GM19035 (cell line): ENCODE data around the gene FBXO17.
A peak's percentile ranks its signal among the peaks of the same experiment; 100 is the strongest.
"Not testable (repeated sequence)": the region's sequence is repeated elsewhere in the genome, so short reads cannot be mapped to it uniquely, and the experiment has no call there.

ENCODE experiments used
- ATAC-seq: cut with Tn5 transposase; IDR thresholded peaks from one replicate; pipeline ENCODE4 v1.9.1; 2021; ENCODE audit not compliant: unreplicated experiment

Gene FBXO17

GRCh38 chr19:38980583-38981374 is 5.2 kb upstream of the FBXO17 start:
- ATAC-seq: no peak

DNA sequence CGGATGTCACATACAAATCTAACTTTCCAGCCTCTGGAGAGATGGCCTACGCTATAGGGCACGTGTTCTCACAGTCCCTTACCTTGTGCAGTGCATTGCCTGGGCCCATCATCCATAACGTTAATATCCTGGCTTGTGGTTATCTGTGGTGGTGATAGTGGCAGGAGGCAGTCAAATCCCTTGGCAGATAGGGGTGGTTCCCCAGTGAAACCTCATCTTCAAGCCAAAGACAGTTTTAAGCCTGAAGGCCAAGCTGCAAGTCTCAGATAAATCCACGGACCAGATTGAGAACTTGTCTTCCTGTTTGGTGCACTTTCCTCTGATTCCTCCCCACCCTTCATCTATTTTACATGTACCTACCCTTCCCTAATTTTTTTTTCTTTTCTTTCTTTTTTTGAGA is 4.3 kb upstream of the FBXO17 start:
- ATAC-seq: no peak

DNA sequence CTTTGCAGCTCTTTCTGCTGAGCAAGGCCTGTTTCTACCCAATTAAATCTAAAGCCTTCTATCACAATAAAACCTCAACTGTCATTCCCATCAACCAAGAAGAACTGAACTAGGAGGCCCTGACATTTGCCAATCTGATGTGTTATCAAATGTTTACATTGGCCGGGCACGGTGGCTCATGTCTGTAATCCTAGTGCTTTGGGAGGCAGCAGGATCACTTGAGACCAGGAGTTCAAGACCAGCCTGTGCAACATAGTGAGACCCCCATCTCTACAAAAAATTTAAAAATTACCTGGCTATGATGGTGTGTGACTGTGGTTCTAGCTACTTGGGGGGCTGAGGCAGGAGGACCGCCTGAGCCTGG is 2.8 kb upstream of the FBXO17 start:
- ATAC-seq: no peak

- peak; percentile 59 for ATAC-seq
Measured at GRCh38 chr19:38977445-38978325, 2.1 kb upstream of the FBXO17 start.

- no peak for ATAC-seq
Measured at GRCh38 chr19:38975861-38976271, 324 bp upstream of the FBXO17 start.

GRCh38 chr19:38974624-38975213 is 823 bp downstream of the FBXO17 start:
- no peak for ATAC-seq

- ATAC-seq: no peak
Measured at GRCh38 chr19:38971672-38972071, 3.9 kb downstream of the FBXO17 start.

DNA sequence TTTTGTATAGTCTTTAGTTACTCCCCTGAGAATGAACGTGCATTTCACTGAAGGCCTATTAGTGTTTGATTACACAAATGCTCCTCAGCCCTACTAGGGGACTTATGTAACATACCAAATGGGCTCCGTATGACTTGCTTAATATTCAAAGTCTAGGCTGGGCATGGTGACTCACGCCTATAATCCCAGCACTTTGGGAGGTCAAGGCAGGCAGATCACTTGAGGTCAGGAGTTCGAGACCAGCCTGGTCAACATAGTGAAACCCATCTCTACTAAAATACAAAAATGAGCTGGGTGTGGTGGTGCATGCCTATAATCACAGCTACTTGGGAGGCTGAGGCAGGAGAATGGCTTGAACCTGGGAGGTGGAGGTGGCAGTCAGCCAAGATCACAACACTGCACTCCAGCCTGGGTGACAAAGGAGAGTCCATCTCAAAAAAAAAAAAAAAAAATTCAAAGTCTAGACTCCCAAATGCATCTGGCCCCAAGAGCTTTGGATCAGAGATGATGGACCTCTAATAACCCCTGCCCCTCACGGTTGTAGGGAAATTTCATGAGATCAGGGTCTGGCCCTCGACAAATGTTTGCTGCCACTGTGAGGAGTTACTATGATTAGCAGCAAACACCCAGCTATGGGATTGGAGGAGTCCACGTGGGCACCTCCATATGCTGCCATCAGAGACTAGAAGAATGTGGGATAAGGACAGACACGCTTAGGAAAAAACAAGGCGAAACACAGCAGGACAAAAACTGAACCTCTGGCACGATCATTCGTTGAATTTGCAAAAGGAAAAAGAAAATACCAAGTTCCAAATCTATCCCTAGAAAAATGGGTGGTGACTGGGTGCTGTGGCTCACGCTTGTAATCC is 4.6 kb downstream of the FBXO17 start:
- ATAC-seq: no peak

DNA sequence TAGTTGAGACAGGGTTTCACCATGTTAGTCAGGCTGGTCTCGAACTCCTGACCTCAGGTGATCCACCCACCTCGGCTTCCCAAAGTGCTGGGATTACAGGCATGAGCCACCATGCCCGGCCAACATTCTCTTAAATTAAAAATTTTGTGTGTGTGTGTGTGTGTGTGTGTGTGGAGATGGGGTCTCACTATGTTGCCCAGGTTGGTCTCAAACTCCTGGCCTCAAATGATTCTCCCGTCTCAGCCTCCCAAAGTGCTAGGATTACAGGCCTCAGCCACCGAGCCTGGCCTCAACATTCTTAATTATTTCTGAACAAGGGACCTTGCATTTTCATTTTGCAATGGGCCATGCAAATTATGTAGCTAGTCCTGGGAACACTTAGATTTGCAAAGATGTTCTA is 9.4 kb downstream of the FBXO17 start:
- ATAC-seq: not testable (repeated sequence)

- ATAC-seq: no peak
Measured at GRCh38 chr19:38964738-38965137, 10.8 kb downstream of the FBXO17 start.

DNA sequence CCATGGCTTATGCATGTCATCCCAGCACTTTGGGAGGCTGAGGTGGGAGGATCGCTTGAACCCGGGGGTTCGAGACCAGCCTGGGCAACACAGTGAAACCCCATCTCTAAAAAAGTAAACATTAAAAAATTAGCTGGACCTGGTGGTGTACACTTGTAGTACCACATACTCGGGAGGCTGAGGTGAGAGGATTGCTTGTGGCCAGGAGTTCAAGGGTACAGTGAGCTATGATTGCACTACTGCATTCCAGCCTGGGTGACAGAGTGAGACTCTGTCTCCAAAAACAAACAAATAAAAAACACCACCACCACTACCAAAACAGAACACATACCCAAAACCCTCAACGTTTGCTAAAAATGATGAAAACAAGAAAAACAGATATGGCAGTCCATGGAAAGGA is 15.9 kb downstream of the FBXO17 start:
- ATAC-seq: no peak

DNA sequence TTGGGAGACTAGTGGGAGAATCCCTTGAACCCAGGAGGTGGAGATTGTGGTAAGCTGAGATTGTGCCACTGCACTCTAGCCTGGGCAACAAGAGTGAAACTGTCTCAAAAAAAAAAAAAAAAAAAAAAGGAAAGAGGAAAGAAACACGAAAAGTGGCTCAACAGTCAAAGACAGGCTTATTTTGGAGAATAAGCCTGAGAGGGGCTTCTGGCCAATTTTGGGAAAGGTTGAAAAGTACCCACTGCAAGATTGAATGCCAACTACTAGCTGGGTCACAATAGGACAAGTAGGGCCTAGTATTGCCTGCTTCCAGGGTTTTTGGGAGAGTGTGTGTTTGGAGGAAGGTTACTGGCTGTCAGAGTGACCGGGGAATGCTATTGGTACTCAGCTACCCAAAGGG is 17.2 kb downstream of the FBXO17 start:
- no peak for ATAC-seq

DNA sequence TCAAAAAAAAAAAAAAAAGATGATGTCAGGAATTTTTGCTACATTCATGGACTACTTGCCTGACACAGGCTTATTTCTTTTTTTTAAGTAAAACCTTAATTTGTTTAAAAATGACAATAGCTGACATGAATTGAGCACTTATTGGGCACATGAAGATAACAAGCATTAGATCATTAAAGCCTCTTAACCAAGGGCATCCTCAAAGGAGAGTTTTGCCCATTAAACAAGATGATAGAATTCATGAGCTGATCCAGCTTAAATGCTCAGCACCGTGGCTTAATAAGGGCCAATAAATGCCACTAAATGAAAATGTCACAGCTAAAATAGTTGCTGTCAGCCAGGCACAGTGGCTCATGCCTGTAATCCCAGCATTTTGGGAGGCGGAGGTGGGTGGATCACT is 19.3 kb downstream of the FBXO17 start:
- no peak for ATAC-seq

DNA sequence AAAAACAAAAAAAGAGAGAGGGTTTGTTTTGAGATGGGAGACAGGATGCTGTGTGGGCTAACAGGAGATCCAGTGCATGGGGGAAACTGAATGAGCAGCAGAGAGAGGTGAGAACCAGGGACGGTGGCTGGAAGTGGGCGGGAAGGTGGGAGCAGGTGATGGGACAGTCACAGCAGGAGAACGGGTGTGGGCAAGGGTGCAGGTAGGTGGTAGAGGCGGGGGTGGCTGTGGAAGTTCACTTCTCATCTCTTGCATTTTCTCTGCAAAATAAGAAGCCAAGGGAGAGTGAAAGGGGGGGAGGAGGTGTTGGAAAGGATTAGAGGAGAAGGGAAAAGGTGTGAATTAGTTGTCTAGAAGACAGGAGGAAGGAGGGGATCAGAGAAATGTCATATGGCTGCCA is 21.9 kb downstream of the FBXO17 start:
- no peak for ATAC-seq

DNA sequence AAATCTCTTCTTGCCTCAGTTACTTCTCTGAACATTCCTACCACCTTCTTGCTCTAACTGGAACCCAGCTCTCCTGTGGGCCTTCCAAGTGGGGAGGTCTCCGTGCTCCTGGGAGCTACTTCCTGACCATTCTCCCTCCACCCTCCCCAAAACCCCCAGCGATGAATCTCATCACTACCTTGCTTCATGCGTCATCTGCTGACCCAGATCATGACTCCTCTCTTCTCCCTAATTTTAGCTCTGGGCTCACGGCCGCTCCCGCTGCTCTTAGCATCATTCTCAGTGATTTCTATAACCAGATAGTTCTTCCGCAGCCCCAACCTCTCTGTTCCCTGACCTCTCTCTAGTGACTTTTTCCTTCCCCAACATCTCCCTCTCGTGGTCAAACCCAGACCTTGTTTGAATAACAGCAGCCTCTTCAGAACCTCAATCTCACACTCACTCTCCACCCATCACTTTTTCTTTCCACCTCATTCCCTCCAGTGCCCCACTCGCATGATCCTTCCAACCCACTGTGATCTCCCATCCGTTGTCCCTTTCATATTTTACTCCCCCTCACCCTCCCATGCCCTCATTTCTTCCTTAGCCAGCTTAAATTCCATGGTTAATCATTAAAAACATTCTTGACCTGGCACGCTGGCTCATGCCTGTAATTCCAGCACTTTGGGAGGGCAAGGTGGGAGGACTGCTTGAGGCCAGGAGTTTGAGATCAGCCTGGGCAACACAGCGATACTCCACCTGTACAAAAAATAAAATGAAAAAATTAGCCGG is 23.0 kb downstream of the FBXO17 start:
- ATAC-seq: no peak

GRCh38 chr19:38951187-38951586 is 24.4 kb downstream of the FBXO17 start:
- ATAC-seq: no peak

- no peak for ATAC-seq
Measured at GRCh38 chr19:38949580-38950367, 25.8 kb downstream of the FBXO17 start.

GRCh38 chr19:38946229-38947010 is 29.1 kb downstream of the FBXO17 start:
- ATAC-seq: no peak
